Tibial nerve (tissue), 3 donors: ENCODE data around the gene COX20.

Experiments used
- CTCF ChIP-seq, 5 experiments: fragments of 200-600 bp in 3 of 5; fragments of 450-650 bp in 2 of 5; sonication (generic) in 3 of 5; IDR thresholded peaks; one replicate each; pipeline ENCODE4 v1.5.1; 2016 to 2019; ENCODE audit warnings: antibody characterized with exemption in 5 of 5, mild to moderate bottlenecking in 3 of 5, moderate library complexity in 2 of 5
- POLR2A ChIP-seq, 2 donors: fragments of 450-650 bp; IDR thresholded peaks; one replicate each; pipeline ENCODE4 v1.6.1; 2017; ENCODE audit warnings: antibody characterized with exemption in 2 of 2, mild to moderate bottlenecking in 2 of 2, moderate library complexity in 2 of 2

GRCh38 chr1:244843148-244843978 is 7.9 kb downstream of the COX20 start:
- no peak for TF ChIP-seq CTCF (IDR thresholded peaks at IDR 0.05)
- no peak for TF ChIP-seq POLR2A (IDR thresholded peaks at IDR 0.05)
